ENCODE measurements around the gene FOXA1.

The FOXA1 gene

GRCh38 chr14:37590428-37591139 is 4.5 kb downstream of the FOXA1 start:
- no peak for DNase-seq (ENCODE audit: low read depth, low spot score)
- no peak overlapping the region for H3K4me3 ChIP-seq (ENCODE audit: low read depth, low read length)
- TF ChIP-seq CTCF (IDR thresholded peaks at IDR 0.05; ENCODE audit: low read depth, low read length) = no peak
- in situ Hi-C loops (cut with HindIII; ENCODE audit: low sequenced_read_pairs) = no loop called here

DNA sequence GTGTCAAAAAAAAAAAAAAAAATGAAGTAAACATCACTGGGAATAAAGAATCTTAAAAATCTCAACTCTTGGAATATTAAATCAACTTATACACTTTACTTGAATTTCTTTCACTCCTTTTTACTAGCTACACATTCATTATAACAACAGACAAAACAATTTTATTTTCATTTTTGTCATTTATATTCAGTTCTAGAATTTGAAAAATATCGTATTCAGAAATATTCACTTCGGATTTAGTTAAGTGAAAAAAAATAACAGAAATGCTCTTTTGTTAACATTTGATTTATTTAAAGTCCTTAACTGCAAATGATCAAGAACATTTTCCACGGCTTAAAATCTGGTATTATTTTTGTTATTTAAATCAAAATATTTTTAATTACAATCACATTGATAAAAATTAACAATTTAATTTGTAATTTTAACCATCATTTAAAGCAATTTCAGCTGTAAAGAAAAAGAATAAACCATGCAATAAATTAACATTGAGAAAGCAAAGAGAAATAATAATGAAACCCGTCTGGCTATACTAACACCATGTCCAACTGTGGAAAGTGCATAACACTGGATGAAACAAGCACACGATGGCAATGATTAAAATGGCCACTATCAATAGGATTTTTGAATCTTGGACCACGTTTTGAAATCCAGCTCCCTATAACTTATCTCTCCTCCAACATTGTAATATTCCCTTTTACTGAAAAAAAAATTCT is 5.2 kb downstream of the FOXA1 start:
- DNase-seq (ENCODE audit: low read depth, low spot score) = no peak
- no peak overlapping the region for H3K4me3 ChIP-seq (ENCODE audit: low read depth, low read length)
- in situ Hi-C loops (cut with HindIII; ENCODE audit: low sequenced_read_pairs) = no loop called here
- TF ChIP-seq CTCF (IDR thresholded peaks at IDR 0.05; ENCODE audit: low read depth, low read length) = no peak

DNA sequence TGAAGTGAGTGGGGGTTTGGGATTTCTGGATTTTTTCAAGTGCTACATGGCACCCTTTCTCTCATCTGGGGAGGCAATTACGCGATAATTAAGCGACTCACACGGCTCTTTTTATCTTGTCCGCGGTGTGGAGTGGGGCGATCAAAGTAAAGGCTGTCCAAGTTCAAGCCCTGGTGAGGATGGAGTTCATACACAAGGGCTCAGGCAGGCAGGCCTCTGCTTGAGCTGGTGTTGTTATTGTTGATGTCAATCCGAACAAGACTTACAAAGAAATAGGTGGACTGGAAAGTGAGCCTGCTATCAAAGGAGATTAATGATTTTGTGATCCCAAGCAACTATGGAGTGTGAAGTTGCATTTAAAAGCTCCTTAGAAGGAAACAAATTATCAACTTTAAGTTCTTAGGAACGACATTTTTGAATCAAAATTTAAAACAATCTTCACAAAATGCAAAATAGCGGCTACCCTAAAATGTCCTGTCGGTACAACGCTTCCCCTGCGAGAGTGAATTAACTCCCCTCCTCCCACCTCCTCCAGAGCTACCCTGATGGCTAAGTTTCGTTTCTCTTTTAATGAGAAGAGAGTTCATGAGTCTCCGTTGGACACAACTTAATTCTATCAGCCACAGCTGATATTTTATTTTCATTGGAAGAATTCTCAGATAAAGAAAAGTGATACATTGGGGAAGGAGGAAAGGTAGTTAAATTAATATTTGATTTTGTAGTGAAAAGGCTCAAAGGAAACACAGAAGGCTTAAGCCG is 5.9 kb downstream of the FOXA1 start:
- no peak for DNase-seq (ENCODE audit: low read depth, low spot score)
- no peak overlapping the region for H3K4me3 ChIP-seq (ENCODE audit: low read depth, low read length)
- TF ChIP-seq CTCF (IDR thresholded peaks at IDR 0.05; ENCODE audit: low read depth, low read length) = no peak
- in situ Hi-C loops (cut with HindIII; ENCODE audit: low sequenced_read_pairs) = no loop called here

GRCh38 chr14:37588667-37588955 is 6.4 kb downstream of the FOXA1 start:
- no peak for DNase-seq (ENCODE audit: low read depth, low spot score)
- in situ Hi-C loops (cut with HindIII; ENCODE audit: low sequenced_read_pairs) = no loop called here
- no peak overlapping the region for H3K4me3 ChIP-seq (ENCODE audit: low read depth, low read length)
- no peak for TF ChIP-seq CTCF (IDR thresholded peaks at IDR 0.05; ENCODE audit: low read depth, low read length)

GRCh38 chr14:37587881-37588666 is 7.0 kb downstream of the FOXA1 start:
- H3K4me3 ChIP-seq (ENCODE audit: low read depth, low read length) = no peak overlapping the region
- TF ChIP-seq CTCF (IDR thresholded peaks at IDR 0.05; ENCODE audit: low read depth, low read length) = no peak
- in situ Hi-C loops (cut with HindIII; ENCODE audit: low sequenced_read_pairs) = no loop called here
- no peak for DNase-seq (ENCODE audit: low read depth, low spot score)

- no peak overlapping the region for H3K4me3 ChIP-seq (ENCODE audit: low read depth, low read length)
- in situ Hi-C loops (cut with HindIII; ENCODE audit: low sequenced_read_pairs) = no loop called here
- no peak for TF ChIP-seq CTCF (IDR thresholded peaks at IDR 0.05; ENCODE audit: low read depth, low read length)
- no peak for DNase-seq (ENCODE audit: low read depth, low spot score)
Observed at GRCh38 chr14:37587131-37587803, 7.8 kb downstream of the FOXA1 start.

Data from astrocyte of the spinal cord (primary cell).